ENCODE data around the gene ARHGAP44.

The ARHGAP44 gene

GRCh38 chr17:12928736-12929135, 139.4 kb downstream of the ARHGAP44 start:
- H3K36me3 ChIP-seq (replicated peaks; ENCODE audit: low read depth, low read length): peaks cover 3% of the 10 kb centered on the region
- H3K27me3 ChIP-seq (ENCODE audit: low read depth, low read length): no peaks in the 10 kb centered on the region
- H3K4me3 ChIP-seq (ENCODE audit: low read length): no peak overlapping the region
- H3K4me2 ChIP-seq (ENCODE audit: low read length): no peak overlapping the region
- H3K4me1 ChIP-seq (ENCODE audit: low read length): no peaks in the 10 kb centered on the region
- no peaks in the 10 kb centered on the region for H3K79me2 ChIP-seq (ENCODE audit: low read length)
- no peak for TF ChIP-seq EZH2phosphoT487 (IDR thresholded peaks at IDR 0.05; ENCODE audit: low read depth)
- TF ChIP-seq CTCF (IDR thresholded peaks at IDR 0.05; ENCODE audit: low read depth, low read length): peak; percentile 19; the same call in 1 of the 2 replicates
- H3K27ac ChIP-seq (ENCODE audit: low read length): no peak overlapping the region
- no peaks in the 10 kb centered on the region for H4K20me1 ChIP-seq (ENCODE audit: insufficient read depth, low read length)
- H3K9ac ChIP-seq (ENCODE audit: low read length): no peak overlapping the region
- no peak overlapping the region for H2AFZ ChIP-seq (ENCODE audit: low read depth, low read length)
- no peaks in the 10 kb centered on the region for H3K9me3 ChIP-seq (ENCODE audit: insufficient read depth, low read length)

GRCh38 chr17:12936501-12936900, 147.2 kb downstream of the ARHGAP44 start:
- H3K79me2 ChIP-seq (ENCODE audit: low read length): no peaks in the 10 kb centered on the region
- no peaks in the 10 kb centered on the region for H3K36me3 ChIP-seq (replicated peaks; ENCODE audit: low read depth, low read length)
- H3K4me3 ChIP-seq (ENCODE audit: low read length): no peak overlapping the region
- no peaks in the 10 kb centered on the region for H3K9me3 ChIP-seq (ENCODE audit: insufficient read depth, low read length)
- no peak overlapping the region for H3K27ac ChIP-seq (ENCODE audit: low read length)
- H4K20me1 ChIP-seq (ENCODE audit: insufficient read depth, low read length): no peaks in the 10 kb centered on the region
- H3K4me1 ChIP-seq (ENCODE audit: low read length): peaks cover 5% of the 10 kb centered on the region; the same call in 1 of the 2 replicates
- TF ChIP-seq CTCF (IDR thresholded peaks at IDR 0.05; ENCODE audit: low read depth, low read length): no peak
- no peak for TF ChIP-seq EZH2phosphoT487 (IDR thresholded peaks at IDR 0.05; ENCODE audit: low read depth)
- no peak overlapping the region for H2AFZ ChIP-seq (ENCODE audit: low read depth, low read length)
- no peak overlapping the region for H3K9ac ChIP-seq (ENCODE audit: low read length)
- H3K27me3 ChIP-seq (ENCODE audit: low read depth, low read length): no peaks in the 10 kb centered on the region
- H3K4me2 ChIP-seq (ENCODE audit: low read length): no peak overlapping the region

- Histone ChIP-seq H3K4me2 (ENCODE audit: low read length) (no peak overlapping the region), H3K79me2 (ENCODE audit: low read length) (no peaks in the 10 kb centered on the region), H3K4me1 (ENCODE audit: low read length) (peaks cover 5% of the 10 kb centered on the region; the same call in 1 of the 2 replicates), H3K4me3 (ENCODE audit: low read length) (no peak overlapping the region), H3K9ac (ENCODE audit: low read length) (no peak overlapping the region), H3K36me3 (replicated peaks; ENCODE audit: low read depth, low read length) (no peaks in the 10 kb centered on the region), H3K27ac (ENCODE audit: low read length) (no peak overlapping the region), H2AFZ (ENCODE audit: low read depth, low read length) (no peak overlapping the region), H4K20me1 (ENCODE audit: insufficient read depth, low read length) (no peaks in the 10 kb centered on the region), H3K27me3 (ENCODE audit: low read depth, low read length) (no peaks in the 10 kb centered on the region), H3K9me3 (ENCODE audit: insufficient read depth, low read length) (no peaks in the 10 kb centered on the region)
- TF ChIP-seq EZH2phosphoT487 (IDR thresholded peaks at IDR 0.05; ENCODE audit: low read depth) (no peak), CTCF (IDR thresholded peaks at IDR 0.05; ENCODE audit: low read depth, low read length) (no peak)
Measured at GRCh38 chr17:12940699-12941098, 151.4 kb downstream of the ARHGAP44 start.

- no peaks in the 10 kb centered on the region for H3K36me3 ChIP-seq (replicated peaks; ENCODE audit: low read depth, low read length)
- H3K9me3 ChIP-seq (ENCODE audit: insufficient read depth, low read length): no peaks in the 10 kb centered on the region
- H3K27ac ChIP-seq (ENCODE audit: low read length): no peak overlapping the region
- H3K4me2 ChIP-seq (ENCODE audit: low read length): no peak overlapping the region
- H3K27me3 ChIP-seq (ENCODE audit: low read depth, low read length): no peaks in the 10 kb centered on the region
- no peak overlapping the region for H3K4me3 ChIP-seq (ENCODE audit: low read length)
- H2AFZ ChIP-seq (ENCODE audit: low read depth, low read length): no peak overlapping the region
- H4K20me1 ChIP-seq (ENCODE audit: insufficient read depth, low read length): no peaks in the 10 kb centered on the region
- H3K79me2 ChIP-seq (ENCODE audit: low read length): no peaks in the 10 kb centered on the region
- H3K4me1 ChIP-seq (ENCODE audit: low read length): no peaks in the 10 kb centered on the region
- TF ChIP-seq EZH2phosphoT487 (IDR thresholded peaks at IDR 0.05; ENCODE audit: low read depth) (no peak), CTCF (IDR thresholded peaks at IDR 0.05; ENCODE audit: low read depth, low read length) (no peak)
- no peak overlapping the region for H3K9ac ChIP-seq (ENCODE audit: low read length)
Measured at GRCh38 chr17:12947047-12947446, 157.7 kb downstream of the ARHGAP44 start.
